ENCODE data around the gene DCP1A.

DCP1A gene

DNA sequence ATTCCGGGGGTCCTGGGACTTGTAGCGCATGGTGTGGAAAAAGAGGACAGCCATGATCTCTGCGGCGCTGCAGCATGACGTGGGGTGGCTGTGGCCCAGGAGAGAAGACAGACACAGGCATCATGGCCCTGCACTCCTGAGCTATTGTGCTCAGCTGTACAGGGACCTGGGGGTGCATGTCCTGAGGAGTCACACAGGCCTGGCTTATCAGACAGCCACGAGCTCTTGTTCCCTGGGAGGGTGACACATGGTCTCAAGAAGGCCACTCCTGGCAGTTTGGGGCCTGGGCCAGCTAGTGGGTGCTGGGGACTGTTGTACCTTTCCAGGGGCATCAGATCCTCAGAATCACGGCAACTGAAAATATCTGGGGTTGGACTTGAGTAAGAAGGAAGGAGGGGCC is 105.2 kb downstream of the DCP1A start:
- no peak overlapping the region for H4K8ac ChIP-seq (ENCODE audit: low read depth, low read length)
- H3K27ac ChIP-seq (ENCODE audit: low read depth, low read length): no peak overlapping the region
- H2BK120ac ChIP-seq (ENCODE audit: low read depth, low read length): no peak overlapping the region
- WGBS (ENCODE audit: extremely low coverage, insufficient coverage, low lambda C conversion rate): no CpG with 5 or more reads among the region's 7 CpGs
- no peak overlapping the region for H4K5ac ChIP-seq (ENCODE audit: low read length)
- H3K4me3 ChIP-seq (ENCODE audit: low read length): no peak overlapping the region
- no peak overlapping the region for H3K4me2 ChIP-seq (ENCODE audit: low read length)
- peaks cover 71% of the 10 kb centered on the region for H3K79me2 ChIP-seq (ENCODE audit: control insufficient read depth, insufficient read depth, low read length)
- no peak overlapping the region for H3K9ac ChIP-seq (ENCODE audit: low read length)
- no peak overlapping the region for H2AK5ac ChIP-seq (ENCODE audit: low read length)
- H3K56ac ChIP-seq (ENCODE audit: low read length): no peak overlapping the region
- H2BK15ac ChIP-seq (replicated peaks; ENCODE audit: low read depth): no peak overlapping the region
- H3K23ac ChIP-seq (ENCODE audit: low read length): no peak overlapping the region
- H2BK5ac ChIP-seq (ENCODE audit: low read length): no peak overlapping the region
- H3K4me1 ChIP-seq (ENCODE audit: control insufficient read depth, low read depth, low read length): peaks cover 8% of the 10 kb centered on the region
- peaks cover 35% of the 10 kb centered on the region for H3K36me3 ChIP-seq (ENCODE audit: control insufficient read depth, insufficient read depth, low read length)
- H3K4ac ChIP-seq (ENCODE audit: low read depth, low read length): no peak overlapping the region
- H3K79me1 ChIP-seq (ENCODE audit: low read length): peaks cover 40% of the 10 kb centered on the region
- H3K18ac ChIP-seq (ENCODE audit: low read length): no peak overlapping the region
- H3K27me3 ChIP-seq (ENCODE audit: insufficient read depth, low read length, poor library complexity): no peaks in the 10 kb centered on the region
- DNase-seq: no peak

DNA sequence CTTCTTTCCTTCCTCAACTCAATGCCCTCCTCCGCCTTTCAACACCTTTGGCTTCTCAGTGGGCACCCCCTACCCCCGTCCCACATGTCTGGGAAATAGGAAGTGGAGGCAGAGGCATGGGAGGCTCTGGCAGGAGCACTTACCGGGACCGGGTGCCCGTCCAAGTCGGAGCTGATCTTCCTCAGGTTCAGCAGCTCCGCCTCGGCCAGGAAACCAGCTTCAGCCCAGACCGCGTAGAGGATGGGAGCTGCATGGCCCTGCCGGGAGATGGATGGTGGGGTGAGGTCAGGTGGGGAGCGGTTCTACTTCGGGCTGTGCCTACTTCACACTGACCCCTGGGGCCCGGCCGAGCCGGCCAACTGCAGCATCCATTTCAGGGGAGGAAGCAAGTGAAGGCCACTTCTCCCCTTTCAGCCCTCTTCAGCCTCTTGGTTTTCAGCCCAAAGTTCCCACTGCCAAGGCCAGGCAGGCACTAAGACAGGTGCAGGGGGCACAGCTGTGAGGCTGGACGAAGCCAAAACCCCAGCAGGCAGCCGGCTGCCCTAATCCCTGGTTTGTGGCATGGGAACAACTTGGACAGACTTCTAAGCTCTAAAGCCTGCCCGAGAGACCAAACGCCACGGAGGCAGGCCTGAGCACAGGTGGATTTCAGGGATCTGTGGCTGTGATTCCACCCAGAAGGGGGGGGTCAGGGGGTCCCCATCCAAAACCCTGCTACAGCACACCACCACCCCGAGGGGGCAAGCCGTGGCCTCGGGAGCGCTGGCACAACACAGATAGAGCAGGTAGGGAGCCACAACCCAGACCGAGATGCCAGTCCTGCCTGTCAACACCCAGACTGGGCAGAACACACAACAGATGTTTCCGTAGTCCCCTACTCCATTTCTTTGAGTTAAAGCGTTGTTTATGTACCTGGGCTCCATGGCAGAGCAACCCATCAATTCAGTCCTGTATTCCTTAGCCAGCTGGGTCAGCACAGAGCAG is 106.1 kb downstream of the DCP1A start:
- WGBS (ENCODE audit: extremely low coverage, insufficient coverage, low lambda C conversion rate): no CpG with 5 or more reads among the region's 28 CpGs

DNA sequence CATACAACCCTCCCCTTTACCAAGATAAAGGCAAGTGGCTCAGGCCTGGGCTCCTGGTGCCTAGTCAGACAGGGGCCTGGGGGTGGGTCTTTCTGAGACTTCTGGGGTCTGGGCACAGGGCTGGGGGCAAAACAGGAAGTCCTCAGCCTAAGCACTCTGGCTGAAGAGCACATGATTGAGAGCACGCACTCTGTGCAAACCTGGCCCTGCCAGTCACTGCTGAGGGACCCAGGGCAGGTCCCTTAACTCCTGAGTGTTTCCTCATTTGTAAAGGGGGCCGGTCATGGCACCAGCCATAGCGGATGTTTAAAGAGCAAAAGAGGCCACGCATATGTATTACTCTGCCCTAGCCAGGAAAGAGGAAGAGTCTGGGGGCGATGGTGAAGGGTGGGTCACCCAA is 107.5 kb downstream of the DCP1A start:
- H3K18ac ChIP-seq (ENCODE audit: low read length): no peak overlapping the region
- H4K8ac ChIP-seq (ENCODE audit: low read depth, low read length): no peak overlapping the region
- peaks cover 41% of the 10 kb centered on the region for H3K36me3 ChIP-seq (ENCODE audit: control insufficient read depth, insufficient read depth, low read length)
- peaks cover 48% of the 10 kb centered on the region for H3K79me1 ChIP-seq (ENCODE audit: low read length)
- no peak overlapping the region for H3K56ac ChIP-seq (ENCODE audit: low read length)
- no peak overlapping the region for H3K27ac ChIP-seq (ENCODE audit: low read depth, low read length)
- peaks cover 51% of the 10 kb centered on the region for H3K79me2 ChIP-seq (ENCODE audit: control insufficient read depth, insufficient read depth, low read length)
- H2BK120ac ChIP-seq (ENCODE audit: low read depth, low read length): no peak overlapping the region
- H3K4me2 ChIP-seq (ENCODE audit: low read length): no peak overlapping the region
- no peak for DNase-seq
- no peak overlapping the region for H2AK5ac ChIP-seq (ENCODE audit: low read length)
- H3K4ac ChIP-seq (ENCODE audit: low read depth, low read length): no peak overlapping the region
- H3K4me3 ChIP-seq (ENCODE audit: low read length): no peak overlapping the region
- no peaks in the 10 kb centered on the region for H3K27me3 ChIP-seq (ENCODE audit: insufficient read depth, low read length, poor library complexity)
- no peak overlapping the region for H4K5ac ChIP-seq (ENCODE audit: low read length)
- peaks cover 10% of the 10 kb centered on the region for H3K4me1 ChIP-seq (ENCODE audit: control insufficient read depth, low read depth, low read length)
- no peak overlapping the region for H2BK5ac ChIP-seq (ENCODE audit: low read length)
- H3K9ac ChIP-seq (ENCODE audit: low read length): no peak overlapping the region
- no peak overlapping the region for H3K23ac ChIP-seq (ENCODE audit: low read length)
- H2BK15ac ChIP-seq (replicated peaks; ENCODE audit: low read depth): no peak overlapping the region
- WGBS (ENCODE audit: extremely low coverage, insufficient coverage, low lambda C conversion rate): no CpG with 5 or more reads among the region's 5 CpGs

More for the DNA sequence above, 106.1 kb downstream of the DCP1A start:
- Histone ChIP-seq H3K79me1 (ENCODE audit: low read length) (peaks cover 44% of the 10 kb centered on the region), H2BK120ac (ENCODE audit: low read depth, low read length) (no peak overlapping the region), H3K79me2 (ENCODE audit: control insufficient read depth, insufficient read depth, low read length) (peaks cover 63% of the 10 kb centered on the region), H3K9ac (ENCODE audit: low read length) (no peak overlapping the region), H3K4me3 (ENCODE audit: low read length) (no peak overlapping the region), H4K8ac (ENCODE audit: low read depth, low read length) (no peak overlapping the region), H2BK5ac (ENCODE audit: low read length) (no peak overlapping the region), H3K23ac (ENCODE audit: low read length) (no peak overlapping the region), H3K27me3 (ENCODE audit: insufficient read depth, low read length, poor library complexity) (no peaks in the 10 kb centered on the region), H3K4me2 (ENCODE audit: low read length) (no peak overlapping the region), H3K56ac (ENCODE audit: low read length) (no peak overlapping the region), H3K4ac (ENCODE audit: low read depth, low read length) (no peak overlapping the region), H3K36me3 (ENCODE audit: control insufficient read depth, insufficient read depth, low read length) (peaks cover 36% of the 10 kb centered on the region), H2AK5ac (ENCODE audit: low read length) (no peak overlapping the region), H4K5ac (ENCODE audit: low read length) (no peak overlapping the region), H3K4me1 (ENCODE audit: control insufficient read depth, low read depth, low read length) (peaks cover 10% of the 10 kb centered on the region), H3K18ac (ENCODE audit: low read length) (no peak overlapping the region), H3K27ac (ENCODE audit: low read depth, low read length) (no peak overlapping the region), H2BK15ac (replicated peaks; ENCODE audit: low read depth) (no peak overlapping the region)
- DNase-seq: no peak

DNA sequence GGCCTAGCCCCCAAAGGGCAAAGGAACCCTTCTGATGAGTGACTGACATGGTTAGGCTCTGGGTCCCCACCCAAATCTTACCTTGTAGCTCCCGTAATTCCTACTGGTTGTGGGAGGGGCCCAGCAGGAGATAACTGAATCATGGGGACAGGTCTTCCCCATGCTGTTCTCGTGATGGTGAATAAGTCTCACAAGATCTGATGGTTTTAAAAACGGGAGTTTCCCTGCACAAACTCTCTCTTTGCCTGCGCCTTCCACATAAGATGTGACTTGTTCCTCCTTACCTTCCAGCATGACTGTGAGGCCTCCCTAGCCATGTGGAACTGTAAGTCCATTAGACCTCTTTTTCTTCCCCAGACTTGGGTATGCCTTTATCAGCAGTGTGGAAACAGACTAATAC is 108.5 kb downstream of the DCP1A start:
- no peak overlapping the region for H3K4me2 ChIP-seq (ENCODE audit: low read length)
- peaks cover 10% of the 10 kb centered on the region for H3K4me1 ChIP-seq (ENCODE audit: control insufficient read depth, low read depth, low read length)
- no peak overlapping the region for H3K23ac ChIP-seq (ENCODE audit: low read length)
- H2BK15ac ChIP-seq (replicated peaks; ENCODE audit: low read depth): no peak overlapping the region
- H3K36me3 ChIP-seq (ENCODE audit: control insufficient read depth, insufficient read depth, low read length): peaks cover 38% of the 10 kb centered on the region
- H3K56ac ChIP-seq (ENCODE audit: low read length): no peak overlapping the region
- H4K8ac ChIP-seq (ENCODE audit: low read depth, low read length): no peak overlapping the region
- peaks cover 45% of the 10 kb centered on the region for H3K79me1 ChIP-seq (ENCODE audit: low read length)
- no peak overlapping the region for H3K4ac ChIP-seq (ENCODE audit: low read depth, low read length)
- no peak overlapping the region for H2AK5ac ChIP-seq (ENCODE audit: low read length)
- no peak for DNase-seq
- H4K5ac ChIP-seq (ENCODE audit: low read length): no peak overlapping the region
- H2BK120ac ChIP-seq (ENCODE audit: low read depth, low read length): no peak overlapping the region
- no CpG with 5 or more reads among the region's 4 CpGs for WGBS (ENCODE audit: extremely low coverage, insufficient coverage, low lambda C conversion rate)
- H3K4me3 ChIP-seq (ENCODE audit: low read length): no peak overlapping the region
- H2BK5ac ChIP-seq (ENCODE audit: low read length): no peak overlapping the region
- H3K79me2 ChIP-seq (ENCODE audit: control insufficient read depth, insufficient read depth, low read length): peaks cover 42% of the 10 kb centered on the region
- no peak overlapping the region for H3K27ac ChIP-seq (ENCODE audit: low read depth, low read length)
- no peaks in the 10 kb centered on the region for H3K27me3 ChIP-seq (ENCODE audit: insufficient read depth, low read length, poor library complexity)
- no peak overlapping the region for H3K9ac ChIP-seq (ENCODE audit: low read length)
- no peak overlapping the region for H3K18ac ChIP-seq (ENCODE audit: low read length)

DNA sequence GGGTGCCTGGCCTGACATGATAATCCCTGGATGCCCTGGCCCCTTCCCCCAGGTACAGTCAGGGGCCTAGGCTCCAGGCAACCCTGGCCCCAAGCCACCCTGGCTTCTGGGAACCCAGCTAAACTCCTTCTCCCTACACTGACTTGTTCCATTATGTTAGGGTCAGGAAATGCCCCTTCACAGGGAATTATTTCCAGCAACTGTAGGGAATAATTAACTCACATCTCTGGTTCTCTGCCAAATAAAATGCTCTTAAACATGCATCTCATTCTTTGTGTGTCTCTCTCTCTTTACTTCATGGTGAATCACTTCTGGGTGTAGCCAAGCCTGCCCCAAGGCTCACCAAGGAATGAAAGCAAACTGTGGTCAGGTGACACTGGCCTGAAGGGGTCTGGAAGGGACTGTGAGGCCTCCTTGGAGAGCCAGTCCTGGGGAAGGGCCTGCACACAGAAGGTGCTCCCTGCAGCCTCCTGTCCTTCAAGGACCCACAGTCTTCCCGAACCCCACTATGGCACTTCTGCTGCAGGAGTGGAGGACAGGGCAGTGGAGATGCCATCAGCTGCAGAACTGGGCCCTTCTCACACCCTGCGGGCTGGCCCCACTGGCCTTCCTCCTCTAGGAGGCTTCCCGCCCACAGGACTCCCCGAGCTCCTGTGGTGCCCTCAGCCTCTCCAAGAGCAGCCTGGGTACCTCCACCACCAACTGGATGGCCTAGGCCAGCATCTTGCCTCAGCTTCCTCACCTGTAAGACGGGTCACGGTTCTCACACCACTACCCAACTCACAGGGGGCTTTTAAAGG is 109.1 kb downstream of the DCP1A start:
- H3K27me3 ChIP-seq (ENCODE audit: insufficient read depth, low read length, poor library complexity): no peaks in the 10 kb centered on the region
- H3K4me1 ChIP-seq (ENCODE audit: control insufficient read depth, low read depth, low read length): peaks cover 4% of the 10 kb centered on the region
- H3K18ac ChIP-seq (ENCODE audit: low read length): no peak overlapping the region
- no peak overlapping the region for H3K4me3 ChIP-seq (ENCODE audit: low read length)
- no CpG with 5 or more reads among the region's 6 CpGs for WGBS (ENCODE audit: extremely low coverage, insufficient coverage, low lambda C conversion rate)
- no peak overlapping the region for H2BK15ac ChIP-seq (replicated peaks; ENCODE audit: low read depth)
- no peak overlapping the region for H3K9ac ChIP-seq (ENCODE audit: low read length)
- H4K5ac ChIP-seq (ENCODE audit: low read length): no peak overlapping the region
- H3K79me1 ChIP-seq (ENCODE audit: low read length): peaks cover 43% of the 10 kb centered on the region
- no peak for DNase-seq
- H3K27ac ChIP-seq (ENCODE audit: low read depth, low read length): no peak overlapping the region
- no peak overlapping the region for H3K4me2 ChIP-seq (ENCODE audit: low read length)
- H4K8ac ChIP-seq (ENCODE audit: low read depth, low read length): no peak overlapping the region
- H3K36me3 ChIP-seq (ENCODE audit: control insufficient read depth, insufficient read depth, low read length): peaks cover 38% of the 10 kb centered on the region
- H2BK5ac ChIP-seq (ENCODE audit: low read length): no peak overlapping the region
- no peak overlapping the region for H2AK5ac ChIP-seq (ENCODE audit: low read length)
- H3K23ac ChIP-seq (ENCODE audit: low read length): no peak overlapping the region
- H2BK120ac ChIP-seq (ENCODE audit: low read depth, low read length): no peak overlapping the region
- H3K56ac ChIP-seq (ENCODE audit: low read length): no peak overlapping the region
- peaks cover 36% of the 10 kb centered on the region for H3K79me2 ChIP-seq (ENCODE audit: control insufficient read depth, insufficient read depth, low read length)
- no peak overlapping the region for H3K4ac ChIP-seq (ENCODE audit: low read depth, low read length)

Data from mesendoderm (in vitro differentiated cells).